ENCODE data around the gene BCLAF1. TPM values are rescaled to one million over a fixed set of nuclear protein-coding genes. Genes with fewer than 3 reads are reported as not detected.
"Not testable (repeated sequence)": the region's sequence is repeated elsewhere in the genome, so short reads cannot be mapped to it uniquely, and the experiment has no call there.

The BCLAF1 gene
- polyA plus RNA-seq, 3 donors, result 32.5 to 75.8 (median 47.0) TPM

DNA sequence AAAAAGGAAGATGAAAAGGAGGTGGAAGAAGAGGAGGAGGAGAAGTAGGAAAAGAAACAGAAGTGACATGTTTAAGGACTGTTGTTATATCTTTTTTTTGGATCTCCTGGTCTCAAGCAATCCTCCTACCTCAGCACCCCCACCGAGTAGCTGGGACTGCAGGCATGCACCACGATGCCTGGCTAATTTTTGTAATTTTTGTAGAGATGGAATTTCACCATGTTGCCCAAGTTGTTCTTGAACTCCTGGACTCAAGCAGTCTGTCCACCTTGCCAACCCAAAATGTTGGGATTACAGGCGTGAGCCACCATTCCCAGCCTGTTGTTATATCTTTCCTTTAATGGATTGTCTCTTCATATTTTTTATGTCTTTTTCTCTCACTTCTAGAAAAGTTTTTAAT, 19.5 kb upstream of the BCLAF1 start:
- peaks cover 2% of the 10 kb centered on the region for H3K4me1 Mint-ChIP-seq

DNA sequence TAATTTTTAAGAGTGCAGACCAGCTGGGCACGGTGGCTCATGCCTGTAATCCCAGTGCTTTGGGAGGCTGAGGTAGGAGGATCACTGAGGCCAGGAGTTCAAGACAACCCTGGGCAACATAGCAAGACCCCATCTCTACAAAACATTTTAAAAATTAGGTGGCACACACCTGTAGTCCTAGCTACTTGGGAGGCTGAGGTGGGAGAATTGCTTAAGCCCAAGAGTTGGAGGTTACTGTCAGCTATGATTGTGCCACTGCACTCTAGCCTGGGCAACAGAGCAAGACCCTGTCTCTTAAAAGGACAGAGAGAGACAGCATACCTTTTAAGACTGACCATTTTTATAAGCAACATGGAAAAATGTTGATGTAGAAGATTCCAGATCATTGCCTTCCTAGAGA, 18.8 kb upstream of the BCLAF1 start:
- H3K4me3 Mint-ChIP-seq; H3K27me3 ChIP-seq (ENCODE audit: control insufficient read depth in 2 of 2, insufficient read depth in 2 of 2, low read length in 2 of 2); H3K36me3 ChIP-seq (replicated peaks in 1 of 2; ENCODE audit: control insufficient read depth in 1 of 2, insufficient read depth in 2 of 2, low read length in 2 of 2); H3K4me1 ChIP-seq (ENCODE audit: control insufficient read depth in 1 of 2, insufficient read depth in 2 of 2, low read length in 2 of 2); H3K4me2 ChIP-seq (replicated peaks; ENCODE audit: extremely low read depth, low read length, poor library complexity, severe bottlenecking); H3K9ac ChIP-seq (ENCODE audit: insufficient read depth, low read length, poor library complexity, severe bottlenecking); H3K4me3 ChIP-seq (replicated peaks in 1 of 3; ENCODE audit: low read depth in 2 of 3, low read length in 3 of 3); H4K20me1 ChIP-seq (ENCODE audit: insufficient read depth, low read length); H3K27me3 Mint-ChIP-seq (ENCODE audit: low read depth in 3 of 3); H3K9me3 Mint-ChIP-seq; H3K36me3 Mint-ChIP-seq; H3K4me1 Mint-ChIP-seq; H3K27ac ChIP-seq (ENCODE audit: low read depth in 1 of 2, low read length in 2 of 2); H3K9me3 ChIP-seq (replicated peaks in 1 of 2; ENCODE audit: control insufficient read depth in 1 of 2, insufficient read depth in 1 of 2, low read length in 2 of 2); intact Hi-C loops (cut with micrococcal nuclease); H2AFZ ChIP-seq (ENCODE audit: insufficient read depth, low read depth, low read length, poor library complexity, severe bottlenecking); DNase-seq; H3K27ac Mint-ChIP-seq; H3K79me2 ChIP-seq (ENCODE audit: insufficient read depth, low read length): not testable (repeated sequence)
- no CpG with 5 or more reads among the region's 1 CpG for WGBS (ENCODE audit: insufficient coverage)

More for the DNA sequence above, 19.5 kb upstream of the BCLAF1 start:
- Mint-ChIP-seq H3K4me3 (no peak overlapping the region), H3K27me3 (ENCODE audit: low read depth in 3 of 3) (peaks cover 0 to 1% (median 0%) of the 10 kb centered on the region in 3 donors), H3K27ac (no peak overlapping the region), H3K9me3 (no peaks in the 10 kb centered on the region), H3K36me3 (no peaks in the 10 kb centered on the region)
- no CpG with 5 or more reads among the region's 3 CpGs for WGBS (ENCODE audit: insufficient coverage)
- Histone ChIP-seq H3K36me3 (replicated peaks in 1 of 2; ENCODE audit: control insufficient read depth in 1 of 2, insufficient read depth in 2 of 2, low read length in 2 of 2) (no peaks in the 10 kb centered on the region), H2AFZ (ENCODE audit: insufficient read depth, low read depth, low read length, poor library complexity, severe bottlenecking) (no peak overlapping the region), H3K9ac (ENCODE audit: insufficient read depth, low read length, poor library complexity, severe bottlenecking) (no peak overlapping the region), H3K27ac (ENCODE audit: low read depth in 1 of 2, low read length in 2 of 2) (no peak overlapping the region), H3K4me1 (ENCODE audit: control insufficient read depth in 1 of 2, insufficient read depth in 2 of 2, low read length in 2 of 2) (no peaks in the 10 kb centered on the region), H3K4me2 (replicated peaks; ENCODE audit: extremely low read depth, low read length, poor library complexity, severe bottlenecking) (no peak overlapping the region), H3K4me3 (replicated peaks in 1 of 3; ENCODE audit: low read depth in 2 of 3, low read length in 3 of 3) (no peak overlapping the region), H4K20me1 (ENCODE audit: insufficient read depth, low read length) (no peaks in the 10 kb centered on the region), H3K9me3 (replicated peaks in 1 of 2; ENCODE audit: control insufficient read depth in 1 of 2, insufficient read depth in 1 of 2, low read length in 2 of 2) (no peaks in the 10 kb centered on the region), H3K79me2 (ENCODE audit: insufficient read depth, low read length) (no peaks in the 10 kb centered on the region), H3K27me3 (ENCODE audit: control insufficient read depth in 2 of 2, insufficient read depth in 2 of 2, low read length in 2 of 2) (no peaks in the 10 kb centered on the region)
- TF ChIP-seq, protein P1, sequence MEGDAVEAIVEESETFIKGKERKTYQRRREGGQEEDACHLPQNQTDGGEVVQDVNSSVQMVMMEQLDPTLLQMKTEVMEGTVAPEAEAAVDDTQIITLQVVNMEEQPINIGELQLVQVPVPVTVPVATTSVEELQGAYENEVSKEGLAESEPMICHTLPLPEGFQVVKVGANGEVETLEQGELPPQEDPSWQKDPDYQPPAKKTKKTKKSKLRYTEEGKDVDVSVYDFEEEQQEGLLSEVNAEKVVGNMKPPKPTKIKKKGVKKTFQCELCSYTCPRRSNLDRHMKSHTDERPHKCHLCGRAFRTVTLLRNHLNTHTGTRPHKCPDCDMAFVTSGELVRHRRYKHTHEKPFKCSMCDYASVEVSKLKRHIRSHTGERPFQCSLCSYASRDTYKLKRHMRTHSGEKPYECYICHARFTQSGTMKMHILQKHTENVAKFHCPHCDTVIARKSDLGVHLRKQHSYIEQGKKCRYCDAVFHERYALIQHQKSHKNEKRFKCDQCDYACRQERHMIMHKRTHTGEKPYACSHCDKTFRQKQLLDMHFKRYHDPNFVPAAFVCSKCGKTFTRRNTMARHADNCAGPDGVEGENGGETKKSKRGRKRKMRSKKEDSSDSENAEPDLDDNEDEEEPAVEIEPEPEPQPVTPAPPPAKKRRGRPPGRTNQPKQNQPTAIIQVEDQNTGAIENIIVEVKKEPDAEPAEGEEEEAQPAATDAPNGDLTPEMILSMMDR (IDR thresholded peaks at IDR 0.05), result no peak
- no peak for DNase-seq
- intact Hi-C loops (cut with micrococcal nuclease), result no loop called here
